PFSK-1 (cell line): Measurements from ENCODE around the gene C5AR1. TPM values are rescaled to one million over a fixed set of nuclear protein-coding genes. Genes with fewer than 3 reads are reported as not detected.

Experiments used
- FOXP2 ChIP-seq: optimal IDR thresholded peaks from 2 replicates; pipeline ENCODE3; 2011; ENCODE audit warnings: borderline replicate concordance, control low read depth, inconsistent platforms; ENCODE audit not compliant: insufficient read depth; ENCODE audit errors: extremely low read length, extremely low read depth
- POLR2AphosphoS5 ChIP-seq: IDR thresholded peaks from 2 replicates; pipeline ENCODE4 v1.6.1; 2012; ENCODE audit warnings: low read depth, mild to moderate bottlenecking, control low read depth, low read length, moderate library complexity
- REST ChIP-seq, 2 experiments: IDR thresholded peaks; 2 replicates each; pipeline versions ENCODE4 v1.6.1 to v1.8.0; 2011 to 2012; ENCODE audit warnings: low read depth in 2 of 2, low read length in 2 of 2, control low read depth in 1 of 2, inconsistent platforms in 1 of 2, mild to moderate bottlenecking in 1 of 2, moderate library complexity in 1 of 2; ENCODE audit not compliant: insufficient read depth in 1 of 2
- SIN3A ChIP-seq: IDR thresholded peaks from 2 replicates; pipeline ENCODE4 v1.6.1; 2012; ENCODE audit warnings: mild to moderate bottlenecking, low read length, moderate library complexity, borderline replicate concordance; ENCODE audit not compliant: insufficient read depth
- TAF1 ChIP-seq: IDR thresholded peaks from 2 replicates; pipeline ENCODE4 v1.6.1; 2012; ENCODE audit warnings: low read length, control low read depth, borderline replicate concordance; ENCODE audit not compliant: insufficient read depth
- polyA plus RNA-seq: library from polyadenylated mRNA; unstranded; fragments of >200 nt; gene quantifications from one replicate; pipeline ENCODE4 v1.2.1, GENCODE V29; 2012; ENCODE audit warnings: low read depth, missing spikeins; ENCODE audit not compliant: insufficient read length

Gene C5AR1
- polyA plus RNA-seq: 2.7 TPM

- TF ChIP-seq SIN3A (no peak), POLR2AphosphoS5 (no peak), REST (IDR thresholded peaks at IDR 0.05; ENCODE audit: insufficient read depth in 1 of 2, low read depth in 2 of 2, low read length in 2 of 2) (no peak), FOXP2 (no peak), TAF1 (no peak)
These were observed at the start of gene C5AR1 for GRCh38 chr19:47309608-47310007. Gene C5AR1, plus strand, starts transcription at chr19:47309861. Its CDS starts 35 bp downstream, at chr19:47309896.

GRCh38 chr19:47260476-47260875, 49.2 kb upstream of the C5AR1 start:
- no peak for TF ChIP-seq TAF1
- no peak for TF ChIP-seq FOXP2
- TF ChIP-seq SIN3A: no peak
- TF ChIP-seq REST (IDR thresholded peaks at IDR 0.05; ENCODE audit: insufficient read depth in 1 of 2, low read depth in 2 of 2, low read length in 2 of 2): no peak
- TF ChIP-seq POLR2AphosphoS5: no peak

GRCh38 chr19:47264629-47265028, 45.0 kb upstream of the C5AR1 start:
- TF ChIP-seq REST (IDR thresholded peaks at IDR 0.05; ENCODE audit: insufficient read depth in 1 of 2, low read depth in 2 of 2, low read length in 2 of 2) (no peak), TAF1 (no peak), SIN3A (no peak), FOXP2 (no peak), POLR2AphosphoS5 (no peak)

GRCh38 chr19:47266401-47266941, 43.2 kb upstream of the C5AR1 start:
- TF ChIP-seq SIN3A (no peak), FOXP2 (no peak), POLR2AphosphoS5 (no peak)

- no peak for TF ChIP-seq FOXP2
These were observed 42.3 kb upstream of the C5AR1 start for GRCh38 chr19:47267350-47267759.

- TF ChIP-seq TAF1 (no peak), SIN3A (no peak), POLR2AphosphoS5 (no peak), REST (IDR thresholded peaks at IDR 0.05; ENCODE audit: insufficient read depth in 1 of 2, low read depth in 2 of 2, low read length in 2 of 2) (no peak), FOXP2 (no peak)
These were observed 41.6 kb upstream of the C5AR1 start for GRCh38 chr19:47268028-47268427.
